Body of pancreas (tissue), 4 donors: ENCODE results near the gene MDH1.

Experiments
- POLR2A ChIP-seq, 3 donors: fragments of 450-650 bp; IDR thresholded peaks; one replicate each; pipeline ENCODE4 v1.6.1; 2016; ENCODE audit warnings: antibody characterized with exemption in 3 of 3, mild to moderate bottlenecking in 2 of 3
- TF ChIP-seq, protein P1 (sequence below), 7 experiments: fragments of 450-650 bp in 4 of 7; fragments of 200-600 bp in 3 of 7; sonication (generic) in 3 of 7; IDR thresholded peaks; one replicate each; pipeline ENCODE4 v1.5.1; 2016 to 2019; ENCODE audit warnings: antibody characterized with exemption in 7 of 7

DNA sequence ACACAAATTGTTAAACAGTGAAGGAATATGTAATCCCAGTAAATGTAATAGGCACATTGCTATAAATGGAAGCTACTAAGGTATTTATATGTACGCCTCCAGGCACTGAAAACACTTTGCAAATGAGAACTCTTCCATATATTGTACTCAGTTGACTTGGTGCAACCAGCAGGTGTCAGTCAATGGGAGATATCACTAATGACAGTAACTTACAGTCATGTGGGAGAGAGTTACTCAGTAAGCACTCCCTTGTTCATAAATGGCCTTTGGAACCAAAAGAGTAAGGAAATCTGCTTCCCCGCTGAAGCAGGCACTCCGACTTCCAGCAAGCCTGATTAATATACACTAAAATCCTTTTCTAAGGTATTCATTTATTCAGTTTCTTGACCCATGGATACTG is 5.9 kb downstream of the MDH1 start:
- TF ChIP-seq, protein P1, sequence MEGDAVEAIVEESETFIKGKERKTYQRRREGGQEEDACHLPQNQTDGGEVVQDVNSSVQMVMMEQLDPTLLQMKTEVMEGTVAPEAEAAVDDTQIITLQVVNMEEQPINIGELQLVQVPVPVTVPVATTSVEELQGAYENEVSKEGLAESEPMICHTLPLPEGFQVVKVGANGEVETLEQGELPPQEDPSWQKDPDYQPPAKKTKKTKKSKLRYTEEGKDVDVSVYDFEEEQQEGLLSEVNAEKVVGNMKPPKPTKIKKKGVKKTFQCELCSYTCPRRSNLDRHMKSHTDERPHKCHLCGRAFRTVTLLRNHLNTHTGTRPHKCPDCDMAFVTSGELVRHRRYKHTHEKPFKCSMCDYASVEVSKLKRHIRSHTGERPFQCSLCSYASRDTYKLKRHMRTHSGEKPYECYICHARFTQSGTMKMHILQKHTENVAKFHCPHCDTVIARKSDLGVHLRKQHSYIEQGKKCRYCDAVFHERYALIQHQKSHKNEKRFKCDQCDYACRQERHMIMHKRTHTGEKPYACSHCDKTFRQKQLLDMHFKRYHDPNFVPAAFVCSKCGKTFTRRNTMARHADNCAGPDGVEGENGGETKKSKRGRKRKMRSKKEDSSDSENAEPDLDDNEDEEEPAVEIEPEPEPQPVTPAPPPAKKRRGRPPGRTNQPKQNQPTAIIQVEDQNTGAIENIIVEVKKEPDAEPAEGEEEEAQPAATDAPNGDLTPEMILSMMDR (IDR thresholded peaks at IDR 0.05), result no peak
- no peak for TF ChIP-seq POLR2A (IDR thresholded peaks at IDR 0.05)
